ENCODE data around the gene GPS1.

GPS1 gene

GRCh38 chr17:82041144-82041814, 10.4 kb upstream of the GPS1 start:
- in situ Hi-C loops (cut with MboI; ENCODE audit: low sequenced_read_pairs): no loop called here

GRCh38 chr17:82042649-82043048, 9.0 kb upstream of the GPS1 start:
- in situ Hi-C loops (cut with MboI; ENCODE audit: low sequenced_read_pairs): no loop called here

GRCh38 chr17:82043507-82043906, 8.2 kb upstream of the GPS1 start:
- in situ Hi-C loops (cut with MboI; ENCODE audit: low sequenced_read_pairs): no loop called here

- in situ Hi-C loops (cut with MboI; ENCODE audit: low sequenced_read_pairs): no loop called here
These were observed 5.7 kb upstream of the GPS1 start for GRCh38 chr17:82045936-82046484.

GRCh38 chr17:82046903-82047302, 4.8 kb upstream of the GPS1 start:
- in situ Hi-C loops (cut with MboI; ENCODE audit: low sequenced_read_pairs): no loop called here

- in situ Hi-C loops (cut with MboI; ENCODE audit: low sequenced_read_pairs): no loop called here
These were observed 4.3 kb upstream of the GPS1 start for GRCh38 chr17:82047379-82047778.

GRCh38 chr17:82047914-82048570, 3.7 kb upstream of the GPS1 start:
- in situ Hi-C loops (cut with MboI; ENCODE audit: low sequenced_read_pairs): no loop called here

- in situ Hi-C loops (cut with MboI; ENCODE audit: low sequenced_read_pairs): no loop called here
These were observed 3.1 kb upstream of the GPS1 start for GRCh38 chr17:82048571-82048971.

- in situ Hi-C loops (cut with MboI; ENCODE audit: low sequenced_read_pairs): no loop called here
These were observed 2.6 kb upstream of the GPS1 start for GRCh38 chr17:82049106-82049505.

- in situ Hi-C loops (cut with MboI; ENCODE audit: low sequenced_read_pairs): no loop called here
These were observed 2.2 kb upstream of the GPS1 start for GRCh38 chr17:82049521-82049971.

- in situ Hi-C loops (cut with MboI; ENCODE audit: low sequenced_read_pairs): no loop called here
These were observed 1.4 kb upstream of the GPS1 start for GRCh38 chr17:82050152-82050760.

- in situ Hi-C loops (cut with MboI; ENCODE audit: low sequenced_read_pairs): no loop called here
These were observed 697 bp upstream of the GPS1 start for GRCh38 chr17:82050761-82051641.

GRCh38 chr17:82052638-82053059, 951 bp downstream of the GPS1 start:
- in situ Hi-C loops (cut with MboI; ENCODE audit: low sequenced_read_pairs): no loop called here

- in situ Hi-C loops (cut with MboI; ENCODE audit: low sequenced_read_pairs): no loop called here
These were observed 1.4 kb downstream of the GPS1 start for GRCh38 chr17:82053130-82053529.

GRCh38 chr17:82053556-82054263, 2.0 kb downstream of the GPS1 start:
- in situ Hi-C loops (cut with MboI; ENCODE audit: low sequenced_read_pairs): no loop called here

GRCh38 chr17:82054351-82055022, 2.8 kb downstream of the GPS1 start:
- in situ Hi-C loops (cut with MboI; ENCODE audit: low sequenced_read_pairs): no loop called here

- in situ Hi-C loops (cut with MboI; ENCODE audit: low sequenced_read_pairs): no loop called here
These were observed 3.6 kb downstream of the GPS1 start for GRCh38 chr17:82055023-82055964.

GRCh38 chr17:82055965-82056728, 4.4 kb downstream of the GPS1 start:
- in situ Hi-C loops (cut with MboI; ENCODE audit: low sequenced_read_pairs): no loop called here
